ENCODE results near the gene RPN1. TPM values are rescaled to one million over a fixed set of nuclear protein-coding genes. Genes with fewer than 3 reads are reported as not detected.

RPN1 gene
- total RNA-seq, 1 donor from 2014 or later = 159 TPM

- Histone ChIP-seq H3K9me3 (ENCODE audit: control insufficient read depth in 3 of 3, low read length in 3 of 3) (no peaks in the 10 kb centered on the region), H3K27me3 (ENCODE audit: control insufficient read depth in 3 of 3, insufficient read depth in 3 of 3, low read length in 3 of 3) (no peaks in the 10 kb centered on the region), H3K27ac (ENCODE audit: low read depth, low read length) (no peak overlapping the region), H3K4me3 (ENCODE audit: low read length in 3 of 3) (peak overlapping the region in 1 of 3 donors; percentile 1), H3K9ac (ENCODE audit: low read depth in 1 of 3, low read length in 3 of 3) (no peak overlapping the region), H3K36me3 (ENCODE audit: control insufficient read depth in 3 of 3, insufficient read depth in 3 of 3, low read length in 3 of 3) (peaks cover 55 to 63% (median 60%) of the 10 kb centered on the region in 3 donors), H3K4me1 (ENCODE audit: control insufficient read depth in 3 of 3, insufficient read depth in 3 of 3, low read length in 3 of 3) (peaks cover 12 to 17% (median 15%) of the 10 kb centered on the region in 3 donors)
These were observed 26.8 kb downstream of the RPN1 start for GRCh38 chr3:128623762-128624176.

GRCh38 chr3:128621931-128622330, 28.7 kb downstream of the RPN1 start:
- peaks cover 22 to 32% (median 28%) of the 10 kb centered on the region in 3 donors for H3K4me1 ChIP-seq (ENCODE audit: control insufficient read depth in 3 of 3, insufficient read depth in 3 of 3, low read length in 3 of 3)

DNA sequence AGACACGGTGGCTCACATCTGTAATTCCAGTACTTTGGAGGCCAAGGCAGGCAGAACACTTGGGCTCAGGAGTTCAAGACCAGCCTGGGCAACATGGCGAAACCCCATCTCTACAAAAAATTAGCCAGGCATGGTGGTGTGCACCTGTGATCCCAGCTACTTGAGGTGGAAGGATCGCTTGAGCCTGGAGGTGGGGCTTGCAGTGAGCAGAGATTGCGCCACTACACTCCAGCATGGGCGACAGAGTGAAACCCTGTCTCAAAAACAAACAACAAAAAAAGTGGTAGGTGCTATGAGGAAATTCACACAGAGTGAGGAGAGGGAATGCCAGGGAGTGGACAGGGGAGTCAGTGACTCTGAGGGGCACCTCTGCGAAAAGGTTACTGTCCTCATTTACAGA, 29.4 kb downstream of the RPN1 start:
- Histone ChIP-seq H3K9ac (ENCODE audit: low read depth in 1 of 3, low read length in 3 of 3) (no peak overlapping the region), H3K4me1 (ENCODE audit: control insufficient read depth in 3 of 3, insufficient read depth in 3 of 3, low read length in 3 of 3) (peaks cover 23 to 33% (median 29%) of the 10 kb centered on the region in 3 donors), H3K36me3 (ENCODE audit: control insufficient read depth in 3 of 3, insufficient read depth in 3 of 3, low read length in 3 of 3) (peaks cover 47 to 53% (median 52%) of the 10 kb centered on the region in 3 donors), H3K27me3 (ENCODE audit: control insufficient read depth in 3 of 3, insufficient read depth in 3 of 3, low read length in 3 of 3) (no peaks in the 10 kb centered on the region), H3K9me3 (ENCODE audit: control insufficient read depth in 3 of 3, low read length in 3 of 3) (no peaks in the 10 kb centered on the region), H3K4me3 (ENCODE audit: low read length in 3 of 3) (no peak overlapping the region), H3K27ac (ENCODE audit: low read depth, low read length) (no peak overlapping the region)

More at GRCh38 chr3:128621931-128622330, 28.7 kb downstream of the RPN1 start:
- no peaks in the 10 kb centered on the region for H3K27me3 ChIP-seq (ENCODE audit: control insufficient read depth in 3 of 3, insufficient read depth in 3 of 3, low read length in 3 of 3)
- no peak overlapping the region for H3K27ac ChIP-seq (ENCODE audit: low read depth, low read length)
- no peaks in the 10 kb centered on the region for H3K9me3 ChIP-seq (ENCODE audit: control insufficient read depth in 3 of 3, low read length in 3 of 3)
- H3K4me3 ChIP-seq (ENCODE audit: low read length in 3 of 3) = no peak overlapping the region
- H3K9ac ChIP-seq (ENCODE audit: low read depth in 1 of 3, low read length in 3 of 3) = peak overlapping the region in 1 of 3 donors; percentile 12
- peaks cover 53 to 60% (median 59%) of the 10 kb centered on the region in 3 donors for H3K36me3 ChIP-seq (ENCODE audit: control insufficient read depth in 3 of 3, insufficient read depth in 3 of 3, low read length in 3 of 3)

DNA sequence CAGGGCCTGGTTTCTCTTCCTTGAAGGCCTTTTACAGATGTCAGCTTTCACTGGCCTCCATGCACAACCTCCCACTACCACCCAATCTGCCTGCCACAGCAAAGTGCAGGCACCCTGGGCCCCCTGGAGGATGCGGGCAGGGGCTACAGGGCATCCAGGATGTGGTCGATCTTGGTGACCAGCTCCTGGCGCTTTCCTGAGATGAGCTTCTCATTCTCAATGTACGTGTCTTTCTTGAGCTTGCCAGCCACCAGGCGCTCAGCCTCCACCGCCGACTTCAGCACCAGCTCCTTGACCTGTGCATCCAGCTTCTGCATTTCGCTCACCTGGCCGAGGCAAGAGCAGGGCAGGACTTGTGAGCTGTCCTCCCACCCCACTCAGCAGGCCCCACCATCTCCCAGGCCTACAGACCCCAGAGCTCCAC, 30.3 kb downstream of the RPN1 start:
- Histone ChIP-seq H3K9me3 (ENCODE audit: control insufficient read depth in 3 of 3, low read length in 3 of 3) (no peaks in the 10 kb centered on the region), H3K9ac (ENCODE audit: low read depth in 1 of 3, low read length in 3 of 3) (no peak overlapping the region), H3K4me3 (ENCODE audit: low read length in 3 of 3) (no peak overlapping the region), H3K36me3 (ENCODE audit: control insufficient read depth in 3 of 3, insufficient read depth in 3 of 3, low read length in 3 of 3) (peaks cover 37 to 43% (median 42%) of the 10 kb centered on the region in 3 donors), H3K27me3 (ENCODE audit: control insufficient read depth in 3 of 3, insufficient read depth in 3 of 3, low read length in 3 of 3) (no peaks in the 10 kb centered on the region), H3K4me1 (ENCODE audit: control insufficient read depth in 3 of 3, insufficient read depth in 3 of 3, low read length in 3 of 3) (peaks cover 23 to 32% (median 29%) of the 10 kb centered on the region in 3 donors), H3K27ac (ENCODE audit: low read depth, low read length) (no peak overlapping the region)

DNA sequence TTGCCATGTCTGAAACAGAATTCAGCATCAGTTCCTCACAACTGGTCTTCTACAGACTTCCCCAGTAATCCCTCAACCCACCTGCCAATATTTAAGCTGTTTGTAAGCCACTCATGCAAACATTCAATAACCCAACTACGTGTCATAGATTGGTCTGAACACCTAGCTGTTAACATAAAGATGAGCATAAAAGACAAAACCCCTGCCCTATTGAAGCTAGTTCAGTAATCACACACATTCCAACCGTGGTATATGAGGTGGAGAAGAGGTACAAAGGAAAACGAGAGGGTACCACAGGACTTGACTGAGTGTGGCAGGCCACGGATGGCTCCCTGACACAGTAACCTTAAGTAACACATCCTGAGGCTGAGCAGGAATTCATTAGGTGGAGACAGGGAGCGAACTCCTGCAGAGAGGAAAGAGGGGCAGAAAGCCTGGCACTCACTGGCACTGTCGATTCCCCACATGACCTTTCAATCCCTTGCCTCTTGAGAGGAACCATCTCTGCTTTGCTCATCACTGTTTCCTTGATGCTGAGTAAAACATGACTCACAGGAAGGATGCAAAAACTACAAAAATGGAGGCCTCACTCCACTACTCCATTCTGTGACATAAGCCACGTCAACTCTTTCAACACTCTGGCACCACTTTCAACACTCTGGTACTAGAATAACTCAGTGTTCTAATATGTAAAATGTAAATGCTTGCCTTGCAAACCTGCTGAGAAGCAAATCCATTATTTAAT, 31.3 kb downstream of the RPN1 start:
- Histone ChIP-seq H3K9me3 (ENCODE audit: control insufficient read depth in 3 of 3, low read length in 3 of 3) (no peaks in the 10 kb centered on the region), H3K4me1 (ENCODE audit: control insufficient read depth in 3 of 3, insufficient read depth in 3 of 3, low read length in 3 of 3) (peaks cover 23 to 30% (median 26%) of the 10 kb centered on the region in 3 donors), H3K9ac (ENCODE audit: low read depth in 1 of 3, low read length in 3 of 3) (peak overlapping the region; percentile 93 to 99 (median 97)), H3K36me3 (ENCODE audit: control insufficient read depth in 3 of 3, insufficient read depth in 3 of 3, low read length in 3 of 3) (peaks cover 28 to 35% (median 34%) of the 10 kb centered on the region in 3 donors), H3K4me3 (ENCODE audit: low read length in 3 of 3) (peak overlapping the region; percentile 90 to 99 (median 91)), H3K27me3 (ENCODE audit: control insufficient read depth in 3 of 3, insufficient read depth in 3 of 3, low read length in 3 of 3) (no peaks in the 10 kb centered on the region), H3K27ac (ENCODE audit: low read depth, low read length) (no peak overlapping the region)

- Histone ChIP-seq H3K9me3 (ENCODE audit: control insufficient read depth in 3 of 3, low read length in 3 of 3) (no peaks in the 10 kb centered on the region), H3K36me3 (ENCODE audit: control insufficient read depth in 3 of 3, insufficient read depth in 3 of 3, low read length in 3 of 3) (peaks cover 26 to 32% (median 29%) of the 10 kb centered on the region in 3 donors), H3K4me1 (ENCODE audit: control insufficient read depth in 3 of 3, insufficient read depth in 3 of 3, low read length in 3 of 3) (peaks cover 18 to 26% (median 21%) of the 10 kb centered on the region in 3 donors), H3K27ac (ENCODE audit: low read depth, low read length) (peak overlapping the region; percentile 82), H3K27me3 (ENCODE audit: control insufficient read depth in 3 of 3, insufficient read depth in 3 of 3, low read length in 3 of 3) (no peaks in the 10 kb centered on the region), H3K9ac (ENCODE audit: low read depth in 1 of 3, low read length in 3 of 3) (peak overlapping the region; percentile 93 to 99 (median 97)), H3K4me3 (ENCODE audit: low read length in 3 of 3) (peak overlapping the region; percentile 90 to 99 (median 91))
These were observed 32.3 kb downstream of the RPN1 start for GRCh38 chr3:128618398-128618726.

GRCh38 chr3:128617557-128618397, 32.8 kb downstream of the RPN1 start:
- Histone ChIP-seq H3K9me3 (ENCODE audit: control insufficient read depth in 3 of 3, low read length in 3 of 3) (no peaks in the 10 kb centered on the region), H3K4me1 (ENCODE audit: control insufficient read depth in 3 of 3, insufficient read depth in 3 of 3, low read length in 3 of 3) (peaks cover 18 to 26% (median 21%) of the 10 kb centered on the region in 3 donors), H3K27ac (ENCODE audit: low read depth, low read length) (peak overlapping the region; percentile 82), H3K27me3 (ENCODE audit: control insufficient read depth in 3 of 3, insufficient read depth in 3 of 3, low read length in 3 of 3) (no peaks in the 10 kb centered on the region), H3K4me3 (ENCODE audit: low read length in 3 of 3) (peak overlapping the region; percentile 90 to 99 (median 91)), H3K36me3 (ENCODE audit: control insufficient read depth in 3 of 3, insufficient read depth in 3 of 3, low read length in 3 of 3) (peaks cover 23 to 29% (median 29%) of the 10 kb centered on the region in 3 donors), H3K9ac (ENCODE audit: low read depth in 1 of 3, low read length in 3 of 3) (peak overlapping the region; percentile 93 to 99 (median 97))

DNA sequence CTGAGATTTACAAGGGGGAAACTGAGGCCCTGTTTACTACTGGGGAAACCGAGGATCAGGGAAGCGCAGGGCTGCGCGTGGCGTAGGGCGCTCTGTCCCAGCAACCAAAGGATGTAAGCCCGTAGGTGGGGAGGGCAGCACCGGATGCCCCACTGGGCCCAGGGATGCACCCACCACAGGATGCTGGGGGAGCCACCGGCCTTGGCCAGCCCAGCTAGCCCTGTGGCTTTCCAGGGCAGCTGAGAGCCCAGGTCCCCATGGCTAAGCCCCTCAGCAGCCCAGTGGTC, 33.4 kb downstream of the RPN1 start:
- Histone ChIP-seq H3K4me1 (ENCODE audit: control insufficient read depth in 3 of 3, insufficient read depth in 3 of 3, low read length in 3 of 3) (peaks cover 18 to 26% (median 21%) of the 10 kb centered on the region in 3 donors), H3K27me3 (ENCODE audit: control insufficient read depth in 3 of 3, insufficient read depth in 3 of 3, low read length in 3 of 3) (no peaks in the 10 kb centered on the region), H3K27ac (ENCODE audit: low read depth, low read length) (peak overlapping the region; percentile 82), H3K36me3 (ENCODE audit: control insufficient read depth in 3 of 3, insufficient read depth in 3 of 3, low read length in 3 of 3) (peaks cover 21 to 28% (median 27%) of the 10 kb centered on the region in 3 donors), H3K4me3 (ENCODE audit: low read length in 3 of 3) (peak overlapping the region; percentile 70 to 91 (median 79)), H3K9me3 (ENCODE audit: control insufficient read depth in 3 of 3, low read length in 3 of 3) (no peaks in the 10 kb centered on the region), H3K9ac (ENCODE audit: low read depth in 1 of 3, low read length in 3 of 3) (peak overlapping the region; percentile 92 to 99 (median 93))

DNA sequence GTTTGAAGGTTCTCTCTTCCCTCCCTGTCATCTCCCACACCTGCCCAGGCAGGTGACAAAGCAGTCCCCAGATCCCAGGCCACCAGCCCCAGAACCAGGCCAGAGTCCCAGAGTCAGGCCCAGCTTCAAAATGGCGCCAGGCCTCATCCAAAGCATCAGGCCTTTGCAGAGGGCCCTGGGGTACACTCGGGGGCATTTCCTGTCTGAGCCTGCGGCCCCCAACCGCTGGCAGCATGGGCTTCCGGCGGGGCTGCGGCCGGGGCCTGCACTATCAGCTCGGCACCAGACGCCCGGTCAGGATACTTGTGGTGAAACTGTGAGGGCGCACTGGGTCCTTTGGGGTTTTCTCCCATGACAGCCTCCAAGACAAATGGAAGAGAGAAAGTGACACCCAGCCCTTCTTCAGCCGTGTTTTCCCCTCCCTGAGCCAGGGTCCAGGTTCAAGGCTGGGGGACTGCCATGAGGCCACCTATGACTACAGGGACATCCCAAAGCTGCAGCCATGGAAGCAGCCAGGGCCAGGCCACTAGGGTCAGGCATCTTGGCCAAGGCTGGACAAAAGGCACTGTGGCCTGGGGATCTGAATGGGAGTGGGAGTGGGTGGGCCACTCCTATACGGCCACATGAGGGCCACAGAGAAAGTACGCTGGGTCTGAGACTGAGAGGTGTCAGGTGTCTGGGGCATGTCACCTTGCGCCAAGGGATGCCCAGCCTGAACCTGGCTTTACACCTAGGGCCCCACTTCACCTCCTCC, 33.9 kb downstream of the RPN1 start:
- peak overlapping the region; percentile 82 for H3K27ac ChIP-seq (ENCODE audit: low read depth, low read length)
- peak overlapping the region; percentile 70 to 91 (median 79) for H3K4me3 ChIP-seq (ENCODE audit: low read length in 3 of 3)
- peaks cover 18 to 26% (median 21%) of the 10 kb centered on the region in 3 donors for H3K4me1 ChIP-seq (ENCODE audit: control insufficient read depth in 3 of 3, insufficient read depth in 3 of 3, low read length in 3 of 3)
- no peaks in the 10 kb centered on the region for H3K9me3 ChIP-seq (ENCODE audit: control insufficient read depth in 3 of 3, low read length in 3 of 3)
- H3K36me3 ChIP-seq (ENCODE audit: control insufficient read depth in 3 of 3, insufficient read depth in 3 of 3, low read length in 3 of 3) = peaks cover 16 to 23% (median 21%) of the 10 kb centered on the region in 3 donors
- no peaks in the 10 kb centered on the region for H3K27me3 ChIP-seq (ENCODE audit: control insufficient read depth in 3 of 3, insufficient read depth in 3 of 3, low read length in 3 of 3)
- H3K9ac ChIP-seq (ENCODE audit: low read depth in 1 of 3, low read length in 3 of 3) = peak overlapping the region; percentile 92 to 99 (median 93)

Measured in skeletal muscle tissue (tissue), 4 donors.